ENCODE results near the gene MED4. TPM values are rescaled to one million over a fixed set of nuclear protein-coding genes. Genes with fewer than 3 reads are reported as not detected.

MED4 gene
- total RNA-seq, 1 experiment from 2014 or later, result 50.6 TPM

DNA sequence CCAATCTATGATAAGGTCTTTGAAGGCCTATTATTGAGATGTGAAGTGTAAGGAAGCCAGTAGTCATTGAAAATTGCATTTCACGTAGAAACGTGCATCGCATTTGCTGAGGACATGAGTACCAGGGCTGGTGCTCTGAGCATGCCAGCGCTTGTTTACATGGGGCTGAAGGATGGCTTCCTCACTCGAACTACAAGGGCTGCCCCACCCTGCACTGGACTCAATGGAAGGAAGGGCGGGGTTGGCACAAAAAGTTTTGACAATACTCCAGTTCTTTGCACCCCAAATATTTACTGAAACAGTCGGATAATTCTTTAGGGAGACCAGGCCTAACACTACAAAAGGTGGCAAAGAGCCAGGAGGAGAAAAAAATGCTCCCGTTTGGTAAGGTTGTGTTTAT, 28.9 kb upstream of the MED4 start:
- H3K27ac ChIP-seq (ENCODE audit: insufficient read length, low read depth, low read length), result no peak overlapping the region
- no peaks in the 10 kb centered on the region for H3K23me2 ChIP-seq (ENCODE audit: insufficient read length, low read depth, low read length, poor library complexity, severe bottlenecking)
- no peak overlapping the region for H3K18ac ChIP-seq (ENCODE audit: insufficient read length, low read depth, low read length)
- H4K91ac ChIP-seq (ENCODE audit: insufficient read length, low read depth, low read length), result no peak overlapping the region
- no peaks in the 10 kb centered on the region for H3K9me3 ChIP-seq (ENCODE audit: control insufficient read depth, low read depth, low read length)
- no peak overlapping the region for H3K23ac ChIP-seq (ENCODE audit: insufficient read length, low read depth, low read length)
- no peak overlapping the region for H3K4me2 ChIP-seq (ENCODE audit: insufficient read depth, insufficient read length, low read length)
- no peak overlapping the region for H3T11ph ChIP-seq (ENCODE audit: low read length)
- H2AFZ ChIP-seq (ENCODE audit: low read length), result no peak overlapping the region
- no peaks in the 10 kb centered on the region for H3K27me3 ChIP-seq (ENCODE audit: insufficient read depth, low read length)
- Mint-ChIP-seq H3K4me3 (no peak overlapping the region), H3K36me3 (ENCODE audit: insufficient read depth in 1 of 3, low read depth in 3 of 3) (no peaks in the 10 kb centered on the region), H3K4me1 (peaks cover 14% of the 10 kb centered on the region in 2 experiments), H3K9me3 (no peaks in the 10 kb centered on the region), H3K27ac (no peak overlapping the region), H3K27me3 (ENCODE audit: low read depth) (no peaks in the 10 kb centered on the region)
- H3K14ac ChIP-seq (ENCODE audit: insufficient read depth, low read length), result no peak overlapping the region
- no peak overlapping the region for H2BK12ac ChIP-seq (ENCODE audit: insufficient read length, low read depth, low read length)
- no peak overlapping the region for H2AK5ac ChIP-seq (ENCODE audit: insufficient read length, low read length)
- no peak overlapping the region for H2BK5ac ChIP-seq (ENCODE audit: insufficient read length, low read length)
- no peak overlapping the region for H3K4ac ChIP-seq (ENCODE audit: low read depth, low read length)
- no peak for DNase-seq
- TF ChIP-seq, protein P1, sequence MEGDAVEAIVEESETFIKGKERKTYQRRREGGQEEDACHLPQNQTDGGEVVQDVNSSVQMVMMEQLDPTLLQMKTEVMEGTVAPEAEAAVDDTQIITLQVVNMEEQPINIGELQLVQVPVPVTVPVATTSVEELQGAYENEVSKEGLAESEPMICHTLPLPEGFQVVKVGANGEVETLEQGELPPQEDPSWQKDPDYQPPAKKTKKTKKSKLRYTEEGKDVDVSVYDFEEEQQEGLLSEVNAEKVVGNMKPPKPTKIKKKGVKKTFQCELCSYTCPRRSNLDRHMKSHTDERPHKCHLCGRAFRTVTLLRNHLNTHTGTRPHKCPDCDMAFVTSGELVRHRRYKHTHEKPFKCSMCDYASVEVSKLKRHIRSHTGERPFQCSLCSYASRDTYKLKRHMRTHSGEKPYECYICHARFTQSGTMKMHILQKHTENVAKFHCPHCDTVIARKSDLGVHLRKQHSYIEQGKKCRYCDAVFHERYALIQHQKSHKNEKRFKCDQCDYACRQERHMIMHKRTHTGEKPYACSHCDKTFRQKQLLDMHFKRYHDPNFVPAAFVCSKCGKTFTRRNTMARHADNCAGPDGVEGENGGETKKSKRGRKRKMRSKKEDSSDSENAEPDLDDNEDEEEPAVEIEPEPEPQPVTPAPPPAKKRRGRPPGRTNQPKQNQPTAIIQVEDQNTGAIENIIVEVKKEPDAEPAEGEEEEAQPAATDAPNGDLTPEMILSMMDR (conservative IDR thresholded peaks at IDR 0.05), result no peak
- no CpG with 5 or more reads among the region's 8 CpGs for WGBS (ENCODE audit: extremely low coverage, insufficient read length, low lambda C conversion rate)
- no peaks in the 10 kb centered on the region for H3K4me1 ChIP-seq (ENCODE audit: insufficient read depth, low read length)
- H3K9ac ChIP-seq (ENCODE audit: extremely low read depth, insufficient read length, low read length), result no peak overlapping the region
- no peak overlapping the region for H4K8ac ChIP-seq (replicated peaks; ENCODE audit: insufficient read length, low read depth, low read length)
- H2BK20ac ChIP-seq (ENCODE audit: low read depth, low read length, poor library complexity, severe bottlenecking), result no peak overlapping the region
- no peaks in the 10 kb centered on the region for H3K79me1 ChIP-seq (ENCODE audit: insufficient read depth, low read depth, low read length, poor library complexity, severe bottlenecking)
- no peaks in the 10 kb centered on the region for H4K20me1 ChIP-seq (ENCODE audit: control insufficient read depth, insufficient read depth, insufficient read length)
- no peak overlapping the region for H2BK120ac ChIP-seq (ENCODE audit: low read depth, low read length, poor library complexity, severe bottlenecking)
- no peak overlapping the region for H3K56ac ChIP-seq (ENCODE audit: insufficient read length, low read depth, low read length)
- H2BK15ac ChIP-seq (ENCODE audit: low read depth, low read length), result no peak overlapping the region
- no peaks in the 10 kb centered on the region for H3K79me2 ChIP-seq (ENCODE audit: insufficient read depth, low read length)
- no peak overlapping the region for H4K5ac ChIP-seq (ENCODE audit: insufficient read length, low read depth, low read length)
